GM19463 (cell line): ENCODE measurements around the gene IVD.

ENCODE experiments used
- ATAC-seq: cut with Tn5 transposase; IDR thresholded peaks from one replicate; pipeline ENCODE4 v1.9.1; 2021; ENCODE audit warnings: mild to moderate bottlenecking, moderate library complexity; ENCODE audit not compliant: unreplicated experiment

The IVD gene

DNA sequence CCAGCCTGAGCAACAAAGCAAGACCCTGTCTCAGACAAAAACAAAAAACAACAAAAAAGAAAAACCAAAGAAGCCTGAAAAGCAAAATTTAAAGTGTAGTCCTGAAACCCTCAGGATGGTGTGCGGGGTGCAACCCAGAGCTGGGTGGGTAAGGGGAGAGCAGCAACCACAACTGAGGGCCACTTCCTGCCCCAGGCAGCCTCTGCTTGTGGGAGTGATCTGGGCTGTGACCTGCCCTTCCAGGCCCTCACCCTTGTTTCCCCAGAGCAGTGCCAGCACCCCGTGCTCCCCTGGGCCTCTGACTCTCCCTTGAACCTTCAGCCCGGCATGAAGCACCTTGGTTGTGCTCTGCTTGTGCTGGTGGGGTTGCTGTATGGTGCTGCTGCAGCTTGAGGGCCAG is 48.3 kb downstream of the IVD start:
- ATAC-seq: peak; percentile 54

DNA sequence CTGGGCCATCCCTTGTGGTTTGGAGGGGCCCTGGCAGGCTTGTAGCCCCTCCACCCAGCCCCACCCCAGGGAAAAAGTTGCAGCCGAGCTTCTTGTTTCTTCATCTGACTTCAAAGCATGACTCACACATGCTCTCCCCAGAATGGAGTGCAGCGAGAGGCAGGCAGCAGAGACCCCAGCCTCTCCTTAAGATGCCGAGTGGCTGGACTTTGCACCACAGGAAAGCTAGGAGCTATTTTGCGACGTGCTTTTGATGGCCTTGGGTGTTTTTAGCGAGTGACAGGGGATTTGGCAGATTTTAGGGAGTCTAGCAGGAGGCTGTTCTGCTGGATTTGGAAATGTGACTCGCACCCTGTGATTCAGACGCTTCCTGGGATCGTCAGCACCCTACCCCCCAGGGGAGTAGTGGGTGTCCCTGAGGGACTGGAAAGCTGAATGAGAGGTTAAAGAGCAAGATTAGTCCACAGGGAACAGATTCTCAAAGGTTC is 49.4 kb downstream of the IVD start:
- no peak for ATAC-seq

- ATAC-seq: no peak
Observed at GRCh38 chr15:40456299-40456712, 50.7 kb downstream of the IVD start.

DNA sequence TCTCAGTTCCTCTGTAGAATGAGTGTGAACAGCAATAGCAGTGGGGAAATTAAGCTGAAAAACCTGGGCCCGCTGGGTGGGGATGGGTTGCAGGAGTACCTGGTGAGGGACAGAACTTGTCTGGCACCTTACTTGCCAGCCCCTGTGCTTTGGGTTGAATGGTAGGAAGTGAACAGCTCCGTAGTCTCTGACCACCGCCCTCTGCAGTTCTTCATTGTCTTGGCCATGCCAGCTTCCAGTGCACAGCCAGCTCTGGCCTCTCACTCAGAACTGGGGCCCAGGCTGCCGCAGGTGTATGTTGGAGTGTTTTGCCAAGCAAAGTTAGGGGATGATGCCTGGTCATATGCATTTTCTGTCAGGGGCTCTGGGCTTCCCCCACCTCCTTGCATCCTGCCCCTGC is 51.1 kb downstream of the IVD start:
- no peak for ATAC-seq

DNA sequence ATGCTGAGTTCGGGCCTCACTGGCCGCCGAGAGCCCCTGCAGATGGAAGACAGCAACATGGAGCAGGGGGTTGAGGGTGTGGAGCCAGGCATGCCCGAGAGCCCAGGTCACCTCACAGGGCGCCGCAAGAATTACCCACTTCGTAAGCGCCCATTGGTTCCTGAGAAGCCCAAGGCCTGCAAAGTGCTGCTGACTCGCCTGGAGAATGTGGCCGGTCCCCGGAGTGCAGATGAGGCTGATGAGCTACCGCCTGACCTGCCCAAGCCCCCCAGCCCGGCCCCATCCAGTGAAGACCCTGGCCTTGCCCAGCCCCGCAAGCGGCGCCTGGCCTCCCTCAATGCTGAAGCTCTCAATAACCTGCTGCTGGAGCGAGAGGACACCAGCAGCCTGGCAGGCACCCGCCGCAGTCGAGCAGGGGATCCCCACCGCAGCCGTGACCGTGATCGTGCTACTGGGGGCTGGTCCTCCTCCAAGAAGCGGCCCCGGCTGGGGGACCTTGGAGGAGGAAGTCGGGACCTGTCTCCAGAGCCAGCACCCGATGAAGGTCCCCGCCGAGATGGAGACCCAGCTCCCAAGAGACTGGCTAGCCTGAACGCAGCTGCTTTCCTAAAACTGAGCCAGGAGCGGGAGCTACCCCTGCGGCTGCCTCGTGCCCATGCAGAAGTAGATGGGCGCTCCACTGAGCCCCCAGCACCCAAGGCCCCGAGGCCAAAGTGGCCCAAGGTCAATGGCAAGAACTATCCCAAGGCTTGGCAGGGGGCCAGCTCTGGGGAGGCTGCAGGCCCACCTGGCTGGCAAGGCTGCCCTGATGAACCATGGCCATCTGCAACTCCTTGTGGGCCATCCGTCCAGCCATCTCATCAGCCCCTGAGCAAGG is 53.1 kb downstream of the IVD start:
- ATAC-seq: no peak

DNA sequence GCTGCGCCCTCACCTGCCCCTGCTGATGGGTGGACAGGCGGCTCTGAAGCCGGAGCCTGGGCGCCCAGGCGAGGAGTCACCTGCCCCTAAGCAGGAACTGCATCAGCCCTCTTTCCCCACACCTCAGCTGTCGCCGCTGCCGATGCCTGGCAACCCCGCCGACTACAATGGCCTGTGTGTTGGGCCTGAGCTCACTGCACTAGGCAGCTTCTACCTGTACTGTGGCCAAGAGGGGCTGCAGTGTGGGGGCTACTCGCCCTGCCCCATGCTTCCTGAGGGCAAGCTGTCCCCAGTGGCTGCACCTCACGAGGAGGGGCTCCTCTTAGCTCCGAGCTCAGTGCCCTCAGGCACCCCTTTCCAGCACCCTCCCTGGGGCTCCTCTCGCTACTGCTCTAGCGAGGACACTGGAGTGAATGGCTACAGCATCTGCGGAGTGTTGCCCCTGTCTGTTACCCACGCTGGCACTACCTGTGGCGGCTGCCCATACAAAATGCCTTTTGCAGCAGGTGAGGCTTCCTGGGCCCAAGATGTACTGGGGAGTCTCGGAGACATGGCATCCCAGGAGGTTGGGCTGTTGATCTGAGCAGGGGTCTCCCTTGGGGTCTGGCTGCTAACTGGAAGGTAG is 53.9 kb downstream of the IVD start:
- ATAC-seq: no peak

DNA sequence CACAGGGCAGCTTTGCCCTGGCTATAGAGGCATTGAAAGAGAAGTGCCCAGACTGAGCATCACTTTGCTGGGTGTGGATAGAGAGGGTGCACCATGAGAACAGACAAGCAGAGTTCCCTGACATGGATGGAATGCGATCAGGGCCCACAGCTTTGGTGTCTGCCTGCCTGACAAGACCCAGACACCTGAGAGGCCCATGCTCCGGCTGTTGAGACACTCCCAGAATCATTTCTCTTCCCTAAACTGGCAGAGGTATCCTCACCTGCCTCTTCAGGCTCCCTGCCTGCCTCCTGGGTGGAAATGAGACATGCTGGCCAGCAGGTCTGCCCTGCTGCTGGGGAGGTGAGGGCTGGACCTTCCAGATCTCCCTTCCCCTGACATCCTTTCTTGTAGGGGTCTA is 54.8 kb downstream of the IVD start:
- no peak for ATAC-seq

GRCh38 chr15:40461958-40462357 is 56.4 kb downstream of the IVD start:
- no peak for ATAC-seq

GRCh38 chr15:40463279-40463678 is 57.7 kb downstream of the IVD start:
- ATAC-seq: no peak

- no peak for ATAC-seq
Observed at GRCh38 chr15:40463886-40464545, 58.4 kb downstream of the IVD start.

GRCh38 chr15:40464595-40465185 is 59.1 kb downstream of the IVD start:
- no peak for ATAC-seq

DNA sequence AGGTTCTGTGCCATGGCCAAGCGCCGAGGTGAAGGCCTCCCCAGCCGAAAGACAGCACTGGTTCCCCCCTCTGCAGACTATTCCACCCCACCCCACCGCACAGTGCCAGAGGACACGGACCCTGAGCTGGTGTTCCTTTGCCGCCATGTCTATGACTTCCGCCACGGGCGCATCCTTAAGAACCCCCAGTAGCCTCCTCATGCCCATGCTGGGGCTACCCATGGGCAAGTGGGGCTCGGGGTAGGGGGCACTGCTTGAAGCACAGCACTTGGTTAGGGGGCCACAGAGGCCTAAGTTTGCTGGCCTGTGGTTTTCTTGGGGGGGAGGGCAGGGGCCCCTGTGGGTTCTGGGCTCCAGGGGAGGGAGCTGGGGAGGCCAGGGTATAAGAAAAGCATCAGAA is 60.3 kb downstream of the IVD start:
- no peak for ATAC-seq

DNA sequence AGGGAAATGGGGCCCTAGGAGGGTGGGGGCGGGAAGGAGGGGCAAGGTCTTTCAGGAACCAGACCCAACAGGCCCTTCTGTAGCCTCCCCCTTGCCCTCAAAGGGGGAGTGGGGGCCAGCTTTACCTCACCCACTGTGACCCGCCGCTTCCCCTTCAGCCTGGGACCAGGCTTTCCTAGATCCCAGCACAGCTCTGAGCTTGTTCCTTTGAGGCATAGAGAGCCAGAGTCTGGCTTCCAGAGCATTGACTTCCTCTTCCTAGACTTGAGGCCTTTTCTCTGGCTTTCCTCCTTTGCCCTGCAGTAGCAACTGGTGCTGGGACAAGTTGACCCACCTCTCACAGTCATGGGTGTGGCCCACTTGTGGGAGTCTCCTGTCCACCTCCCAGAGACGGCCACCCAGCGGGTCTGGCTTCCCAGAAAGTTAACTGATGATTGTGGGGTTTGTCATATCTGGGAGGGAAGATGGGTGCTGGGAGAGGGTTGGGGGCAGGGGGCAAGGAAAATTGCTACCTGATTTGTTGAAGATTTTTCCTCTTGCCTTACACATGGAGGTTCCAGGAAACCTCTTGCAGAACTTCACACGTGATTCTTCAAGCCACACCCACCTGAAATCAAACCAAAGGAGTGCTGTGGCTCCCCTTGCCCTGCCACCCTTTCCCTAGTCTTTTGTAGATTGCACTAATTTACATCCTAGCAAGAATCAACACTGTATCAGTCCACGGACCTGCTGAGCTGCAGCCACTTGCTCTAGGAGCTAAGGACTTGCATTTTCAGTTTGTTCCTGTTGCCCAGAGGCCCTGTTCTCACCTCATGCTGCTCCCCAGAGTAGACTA is 61.0 kb downstream of the IVD start:
- ATAC-seq: no peak

- no peak for ATAC-seq
Observed at GRCh38 chr15:40467261-40467615, 61.6 kb downstream of the IVD start.

DNA sequence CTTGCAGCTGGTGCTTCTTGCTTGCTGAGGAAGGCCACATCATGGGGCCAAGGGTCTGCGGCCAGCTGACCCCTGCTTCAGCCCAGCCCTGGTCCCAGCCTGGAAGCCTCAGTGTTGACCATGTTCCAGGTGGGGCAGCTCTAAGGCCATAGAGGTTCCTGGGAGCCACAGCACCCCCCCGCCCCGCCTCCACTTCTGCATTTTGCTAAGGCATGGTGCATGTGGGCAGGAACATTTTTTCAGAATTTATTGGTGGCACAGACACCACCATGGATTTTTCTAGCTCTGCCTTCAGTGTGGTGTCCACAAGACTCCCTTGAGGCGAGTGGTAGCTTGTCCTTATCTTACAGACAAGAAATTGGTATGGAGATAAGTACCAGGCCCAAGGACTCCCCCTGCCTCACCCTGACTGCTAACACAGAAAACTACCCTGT is 63.3 kb downstream of the IVD start:
- no peak for ATAC-seq

- no peak for ATAC-seq
Observed at GRCh38 chr15:40469776-40470390, 64.3 kb downstream of the IVD start.

DNA sequence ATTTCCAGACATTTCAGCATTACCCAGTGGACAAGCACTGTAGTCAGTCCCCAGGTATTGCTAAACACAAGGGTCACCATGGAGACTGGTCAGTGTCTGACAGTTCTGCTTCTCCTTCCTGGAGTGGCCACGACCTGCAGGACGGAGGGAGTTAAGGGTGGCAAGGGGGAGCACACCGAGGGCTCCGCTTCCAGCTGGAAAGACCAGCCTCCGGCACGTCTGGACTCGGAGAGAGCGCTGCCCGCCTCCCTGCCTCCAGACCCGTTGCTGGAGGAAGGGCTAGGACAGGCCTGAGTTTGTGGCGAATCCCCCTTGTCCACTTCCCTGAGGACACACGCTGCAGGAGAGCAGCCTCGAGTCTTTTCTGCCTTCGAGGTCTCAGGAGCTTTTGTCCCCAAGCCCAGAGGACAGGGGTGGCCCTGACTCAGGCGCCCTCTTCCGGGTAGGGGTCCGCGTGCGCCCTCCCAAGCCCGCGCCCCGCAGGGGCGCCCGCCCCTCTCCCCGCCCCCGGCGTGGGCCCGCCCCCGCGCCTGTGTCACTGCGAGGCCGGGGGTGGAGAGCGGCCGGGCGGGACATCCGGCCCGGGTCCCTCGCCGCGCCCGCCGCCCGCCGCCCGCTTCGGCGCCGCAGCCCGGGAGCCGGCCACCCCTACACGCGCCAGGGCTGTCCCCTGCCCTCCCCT is 65.0 kb downstream of the IVD start, which contains the start of gene CHST14:
Gene CHST14, plus strand, starts transcription at position 562 of the 682 bp plus-strand sequence. CDS start 230 bp downstream, outside the sequence.
- ATAC-seq: peak; percentile 82
